Heart left ventricle (tissue), 16 donors: ENCODE results near the gene CCM2. TPM values are rescaled to one million over a fixed set of nuclear protein-coding genes. Genes with fewer than 3 reads are reported as not detected.
"Not testable (repeated sequence)": the region's sequence is repeated elsewhere in the genome, so short reads cannot be mapped to it uniquely, and the experiment has no call there.

Experiments
- ATAC-seq, 4 donors: fragments of 200-7000 bp; cut with Tn5 transposase; one replicate each; pipeline ENCODE4 v1.9.1; 2020 to 2022; ENCODE audit warnings: moderate library complexity in 4 of 4, mild to moderate bottlenecking in 3 of 4, moderate number of reproducible peaks in 1 of 4
- DNase-seq, 5 donors: peaks; one replicate each; pipeline ENCODE4 v3.0.0-alpha.2; 2020
- H3K27ac ChIP-seq, 12 donors: fragments of 200-600 bp; sonication (generic) in 4 of 12; one replicate each; pipeline versions ENCODE4 v1.5.0 to v1.8.0; 2016 to 2022; ENCODE audit warnings: mild to moderate bottlenecking in 2 of 12
- H3K27me3 ChIP-seq, 9 donors: fragments of 200-600 bp; sonication (generic) in 2 of 9; one replicate each; pipeline versions ENCODE4 v1.5.1 to v1.8.0; 2016 to 2022; ENCODE audit warnings: mild to moderate bottlenecking in 3 of 9
- H3K36me3 ChIP-seq, 9 donors: fragments of 200-600 bp; sonication (generic) in 2 of 9; one replicate each; pipeline versions ENCODE4 v1.5.0 to v1.8.0; 2018 to 2022; ENCODE audit warnings: mild to moderate bottlenecking in 2 of 9
- H3K4me1 ChIP-seq, 12 donors: fragments of 200-600 bp; sonication (generic) in 4 of 12; one replicate each; pipeline versions ENCODE4 v1.5.0 to v1.8.0; 2016 to 2022; ENCODE audit warnings: mild to moderate bottlenecking in 3 of 12
- H3K4me3 ChIP-seq, 12 donors: fragments of 200-600 bp; sonication (generic) in 4 of 12; one replicate each; pipeline versions ENCODE4 v1.5.0 to v1.8.0; 2017 to 2022; ENCODE audit warnings: mild to moderate bottlenecking in 9 of 12, moderate library complexity in 4 of 12
- H3K9me3 ChIP-seq, 12 donors: fragments of 200-600 bp; sonication (generic) in 4 of 12; one replicate each; pipeline versions ENCODE4 v1.5.0 to v1.8.0; 2016 to 2022; ENCODE audit warnings: mild to moderate bottlenecking in 1 of 12
- CTCF ChIP-seq, 12 donors: fragments of 200-600 bp; sonication (generic) in 4 of 12; IDR thresholded peaks; one replicate each; pipeline versions ENCODE4 v1.5.0 to v1.8.0; 2018 to 2022; ENCODE audit warnings: antibody characterized with exemption in 12 of 12, mild to moderate bottlenecking in 5 of 12
- POLR2A ChIP-seq, 2 donors: fragments of 450-650 bp; IDR thresholded peaks; one replicate each; pipeline ENCODE4 v1.6.1; 2017; ENCODE audit warnings: antibody characterized with exemption in 2 of 2, mild to moderate bottlenecking in 2 of 2, moderate library complexity in 2 of 2
- WGBS, 4 donors: extraction: QIAGEN DNeasy Blood & Tissue Kit in 2 of 4; methylation state at CpG; one replicate each; pipeline versions ENCODE4 v1.1.5 to v1.1.7; 2013 to 2018; 5-methylcytosine and 5-hydroxymethylcytosine counted together
- intact Hi-C, 10 donors: fragments of 100-400 bp; cut with DNase I; formaldehyde crosslinking; loops; one replicate each; pipeline versions ENCODE4 v1.11.1 to v1.14.2; 2022
- polyA plus RNA-seq, 2 donors: library from polyadenylated mRNA; stranded (reverse); fragments of 200-250 nt; gene quantifications; one replicate each; pipeline ENCODE4 v1.2.3, GENCODE V29; 2013
- total RNA-seq, 9 donors: library from RNA; depleted of rRNA in 2 of 9; stranded (reverse); fragments of >200 nt in 2 of 9; fragmentation: NEBNext Ultra II Directional in 3 of 9; extraction: Animal tissue kit (Norgen Biotek cat#: 25700) in 3 of 9; gene quantifications; one replicate each; pipeline versions ENCODE4 v1.1.0 to v1.2.4, GENCODE V29; 2016 to 2023
- donor health status: ischemic (EF 13 %, LVEDD 7.1; RV severe dilation, severe dysfunction).
- donor health status: healthy with polysubstance abuse.
- donor health status: DM: no; HTN: yes; CAD: no.
- donor health status: DM: no; HTN: no; CAD: no.
- donor health status: ischemic (EF 25% LVEDD 6.9; RV normal size, moderate dysfunction).
- donor health status: ischemic (EF 25% LVEDD 5.7; RV mildly dilated, moderate dysfunction).
- donor health status: healthy.
- donor health status: DM: yes; HTN: yes; CAD: no.
- donor health status: ischemic (EF 35%, LVEDD 5.7; RV mildly dilated, moderate dysfunction).
- donor health status: nonischemic (EF 11% LVEDD 7.7; RV severe dilation, severe dysfunction).
- donor health status: DM: yes; HTN: yes; CAD: no.
- donor health status: PGD.
- donor health status: ischemic (EF 29% LVEDD 5.4; RV normal size, mild dysfunction).
- donor health status: nonischemic (EF 23%, LVEDD 6.1; RV moderate dilation, normal function).

CCM2 gene
- total and polyA plus RNA-seq, 11 donors: 24.7 to 68.2 (median 35.3) TPM

GRCh38 chr7:45021604-45022296 is 21.7 kb downstream of the CCM2 start:
- 80 to 86% (median 81%) methylated on average over 3 of the region's 3 CpGs for WGBS, 4 donors
- ATAC-seq (no peak), DNase-seq (no peak)
- TF ChIP-seq POLR2A (IDR thresholded peaks at IDR 0.05) (no peak), CTCF (IDR thresholded peaks at IDR 0.05) (no peak)
- H3K36me3 ChIP-seq: peaks cover 0 to 16% (median 6%) of the 10 kb centered on the region in 9 donors
- peaks cover 0 to 31% (median 0%) of the 10 kb centered on the region in 12 donors for H3K4me1 ChIP-seq
- peaks cover 0 to 10% (median 0%) of the 10 kb centered on the region in 12 donors for H3K9me3 ChIP-seq
- H3K27me3 ChIP-seq: no peaks in the 10 kb centered on the region
- intact Hi-C loops: no loop called here
- no peak overlapping the region for H3K4me3 ChIP-seq
- H3K27ac ChIP-seq: no peak overlapping the region

GRCh38 chr7:45024126-45024744 is 24.2 kb downstream of the CCM2 start:
- H3K27me3 ChIP-seq: no peaks in the 10 kb centered on the region
- 95 to 100% (median 96%) methylated on average over 2 of the region's 2 CpGs for WGBS, 4 donors
- peaks cover 0 to 23% (median 9%) of the 10 kb centered on the region in 9 donors for H3K36me3 ChIP-seq
- H3K4me1 ChIP-seq: peaks cover 0 to 53% (median 0%) of the 10 kb centered on the region in 12 donors
- TF ChIP-seq POLR2A (IDR thresholded peaks at IDR 0.05): no peak
- no peak for TF ChIP-seq CTCF (IDR thresholded peaks at IDR 0.05)
- ATAC-seq (no peak), DNase-seq (no peak)
- intact Hi-C loops: loop anchor here in 1 of 10 donors (1.0 kb wide), 1 partner anchor 8 kb away; no protein-coding TSS in a partner anchor
- H3K27ac ChIP-seq: no peak overlapping the region
- H3K9me3 ChIP-seq: peaks cover 0 to 10% (median 0%) of the 10 kb centered on the region in 12 donors
- H3K4me3 ChIP-seq: no peak overlapping the region

GRCh38 chr7:45025473-45025872 is 25.5 kb downstream of the CCM2 start:
- H3K4me3 ChIP-seq, DNase-seq, ATAC-seq, H3K27me3 ChIP-seq, intact Hi-C loops: not testable (repeated sequence)
- Histone ChIP-seq H3K4me1 (peaks cover 0 to 61% (median 0%) of the 10 kb centered on the region in 12 donors), H3K36me3 (peaks cover 0 to 28% (median 8%) of the 10 kb centered on the region in 9 donors), H3K9me3 (peaks cover 0 to 10% (median 0%) of the 10 kb centered on the region in 12 donors), H3K27ac (peak overlapping the region in 1 of 12 donors; percentile 17)
- WGBS, 4 donors: 95 to 96% (median 96%) methylated on average over 12 of the region's 12 CpGs

- no peak overlapping the region for H3K4me3 ChIP-seq
- peaks cover 0 to 10% (median 0%) of the 10 kb centered on the region in 12 donors for H3K9me3 ChIP-seq
- 91 to 100% (median 99%) methylated on average over 1 of the region's 1 CpG for WGBS, 4 donors
- no peak for ATAC-seq
- peak overlapping the region in 1 of 12 donors; percentile 92 for H3K27ac ChIP-seq
- TF ChIP-seq CTCF (IDR thresholded peaks at IDR 0.05) (no peak), POLR2A (IDR thresholded peaks at IDR 0.05) (no peak)
- intact Hi-C loops: no loop called here
- H3K27me3 ChIP-seq: no peaks in the 10 kb centered on the region
- H3K4me1 ChIP-seq: peaks cover 0 to 57% (median 0%) of the 10 kb centered on the region in 12 donors
- H3K36me3 ChIP-seq: peaks cover 0 to 28% (median 8%) of the 10 kb centered on the region in 9 donors
- DNase-seq: no peak
Observed at GRCh38 chr7:45026013-45026412, 26.0 kb downstream of the CCM2 start.
